ENCODE data around the gene AHDC1. TPM values are rescaled to one million over a fixed set of nuclear protein-coding genes. Genes with fewer than 3 reads are reported as not detected.

Gene AHDC1
- total and polyA plus RNA-seq, 9 of the 15 experiments (the other 6 are each of a cell fraction or from before 2014, with no cell fraction given), result 0.21 to 36.4 (median 4.7) TPM

DNA sequence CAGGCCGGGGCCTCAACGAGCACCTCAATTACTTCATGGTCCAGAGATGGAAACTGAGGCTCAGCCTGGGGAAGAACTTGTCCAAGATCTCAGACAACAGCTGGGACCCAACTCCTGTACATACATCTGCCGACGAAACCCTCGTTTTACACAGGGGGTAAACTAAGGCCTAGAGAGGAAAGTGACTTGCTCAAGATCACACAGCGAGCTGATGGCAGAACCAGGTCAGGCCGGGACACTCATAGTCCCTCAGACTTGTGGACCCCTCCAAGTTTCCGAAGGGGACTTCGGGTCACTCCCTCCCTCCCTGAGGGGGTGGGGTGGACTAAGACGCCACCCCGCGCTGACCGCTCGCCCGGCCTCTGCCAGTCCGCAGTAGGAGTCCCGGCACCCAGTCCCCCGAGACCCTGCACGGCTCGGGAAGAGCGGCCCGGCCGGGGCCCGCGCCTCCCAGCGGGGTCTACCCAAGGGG is 114.4 kb downstream of the AHDC1 start (continued):
- TF ChIP-seq, protein P1, sequence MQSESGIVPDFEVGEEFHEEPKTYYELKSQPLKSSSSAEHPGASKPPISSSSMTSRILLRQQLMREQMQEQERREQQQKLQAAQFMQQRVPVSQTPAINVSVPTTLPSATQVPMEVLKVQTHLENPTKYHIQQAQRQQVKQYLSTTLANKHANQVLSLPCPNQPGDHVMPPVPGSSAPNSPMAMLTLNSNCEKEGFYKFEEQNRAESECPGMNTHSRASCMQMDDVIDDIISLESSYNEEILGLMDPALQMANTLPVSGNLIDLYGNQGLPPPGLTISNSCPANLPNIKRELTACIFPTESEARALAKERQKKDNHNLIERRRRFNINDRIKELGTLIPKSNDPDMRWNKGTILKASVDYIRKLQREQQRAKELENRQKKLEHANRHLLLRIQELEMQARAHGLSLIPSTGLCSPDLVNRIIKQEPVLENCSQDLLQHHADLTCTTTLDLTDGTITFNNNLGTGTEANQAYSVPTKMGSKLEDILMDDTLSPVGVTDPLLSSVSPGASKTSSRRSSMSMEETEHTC (IDR thresholded peaks at IDR 0.05), result no peak
- TF ChIP-seq POLR2G (IDR thresholded peaks at IDR 0.05; ENCODE audit: low read depth, low read length), result no peak
- TF ChIP-seq SP1 (CRISPR knock-in tag; IDR thresholded peaks at IDR 0.05), result no peak
- no peak for TF ChIP-seq FOXK2 (conservative IDR thresholded peaks at IDR 0.05 in 1 of 2, IDR thresholded peaks at IDR 0.05 in 1 of 2; ENCODE audit: low read depth in 2 of 2)
- TF ChIP-seq TRIM24 (IDR thresholded peaks at IDR 0.05), result no peak
- TF ChIP-seq STAG1 (CRISPR knock-in tag; IDR thresholded peaks at IDR 0.05; ENCODE audit: borderline replicate concordance), result no peak; the same call in 1 of the 2 replicates
- TF ChIP-seq RBM15 (IDR thresholded peaks at IDR 0.05; ENCODE audit: insufficient read depth, low read length), result no peak
- TF ChIP-seq ZNF143 (CRISPR knock-in tag; IDR thresholded peaks at IDR 0.05), result no peak
- TF ChIP-seq, protein P2, sequence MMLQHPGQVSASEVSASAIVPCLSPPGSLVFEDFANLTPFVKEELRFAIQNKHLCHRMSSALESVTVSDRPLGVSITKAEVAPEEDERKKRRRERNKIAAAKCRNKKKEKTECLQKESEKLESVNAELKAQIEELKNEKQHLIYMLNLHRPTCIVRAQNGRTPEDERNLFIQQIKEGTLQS (IDR thresholded peaks at IDR 0.05), result no peak
- TF ChIP-seq, protein P2 (CRISPR knock-in tag; conservative IDR thresholded peaks at IDR 0.05), result 0 out of 2 replicates have a peak, but pooled peaks have one; percentile 29
- no peak for TF ChIP-seq ZNF384 (IDR thresholded peaks at IDR 0.05; ENCODE audit: low read depth, low read length)
- no peak for TF ChIP-seq PTRF (tag; IDR thresholded peaks at IDR 0.05)
- no peak for TF ChIP-seq XRCC4 (IDR thresholded peaks at IDR 0.05; ENCODE audit: extremely low read depth, insufficient read depth, insufficient read length)
- TF ChIP-seq, protein P3, sequence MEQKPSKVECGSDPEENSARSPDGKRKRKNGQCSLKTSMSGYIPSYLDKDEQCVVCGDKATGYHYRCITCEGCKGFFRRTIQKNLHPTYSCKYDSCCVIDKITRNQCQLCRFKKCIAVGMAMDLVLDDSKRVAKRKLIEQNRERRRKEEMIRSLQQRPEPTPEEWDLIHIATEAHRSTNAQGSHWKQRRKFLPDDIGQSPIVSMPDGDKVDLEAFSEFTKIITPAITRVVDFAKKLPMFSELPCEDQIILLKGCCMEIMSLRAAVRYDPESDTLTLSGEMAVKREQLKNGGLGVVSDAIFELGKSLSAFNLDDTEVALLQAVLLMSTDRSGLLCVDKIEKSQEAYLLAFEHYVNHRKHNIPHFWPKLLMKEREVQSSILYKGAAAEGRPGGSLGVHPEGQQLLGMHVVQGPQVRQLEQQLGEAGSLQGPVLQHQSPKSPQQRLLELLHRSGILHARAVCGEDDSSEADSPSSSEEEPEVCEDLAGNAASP (IDR thresholded peaks at IDR 0.05), result no peak
- TF ChIP-seq SIN3B (IDR thresholded peaks at IDR 0.05; ENCODE audit: low read depth), result no peak
- no peak for TF ChIP-seq MTA1 (IDR thresholded peaks at IDR 0.05; ENCODE audit: borderline replicate concordance)
- no peak for TF ChIP-seq FOXJ3 (CRISPR knock-in tag; IDR thresholded peaks at IDR 0.05)
- TF ChIP-seq, protein P4, sequence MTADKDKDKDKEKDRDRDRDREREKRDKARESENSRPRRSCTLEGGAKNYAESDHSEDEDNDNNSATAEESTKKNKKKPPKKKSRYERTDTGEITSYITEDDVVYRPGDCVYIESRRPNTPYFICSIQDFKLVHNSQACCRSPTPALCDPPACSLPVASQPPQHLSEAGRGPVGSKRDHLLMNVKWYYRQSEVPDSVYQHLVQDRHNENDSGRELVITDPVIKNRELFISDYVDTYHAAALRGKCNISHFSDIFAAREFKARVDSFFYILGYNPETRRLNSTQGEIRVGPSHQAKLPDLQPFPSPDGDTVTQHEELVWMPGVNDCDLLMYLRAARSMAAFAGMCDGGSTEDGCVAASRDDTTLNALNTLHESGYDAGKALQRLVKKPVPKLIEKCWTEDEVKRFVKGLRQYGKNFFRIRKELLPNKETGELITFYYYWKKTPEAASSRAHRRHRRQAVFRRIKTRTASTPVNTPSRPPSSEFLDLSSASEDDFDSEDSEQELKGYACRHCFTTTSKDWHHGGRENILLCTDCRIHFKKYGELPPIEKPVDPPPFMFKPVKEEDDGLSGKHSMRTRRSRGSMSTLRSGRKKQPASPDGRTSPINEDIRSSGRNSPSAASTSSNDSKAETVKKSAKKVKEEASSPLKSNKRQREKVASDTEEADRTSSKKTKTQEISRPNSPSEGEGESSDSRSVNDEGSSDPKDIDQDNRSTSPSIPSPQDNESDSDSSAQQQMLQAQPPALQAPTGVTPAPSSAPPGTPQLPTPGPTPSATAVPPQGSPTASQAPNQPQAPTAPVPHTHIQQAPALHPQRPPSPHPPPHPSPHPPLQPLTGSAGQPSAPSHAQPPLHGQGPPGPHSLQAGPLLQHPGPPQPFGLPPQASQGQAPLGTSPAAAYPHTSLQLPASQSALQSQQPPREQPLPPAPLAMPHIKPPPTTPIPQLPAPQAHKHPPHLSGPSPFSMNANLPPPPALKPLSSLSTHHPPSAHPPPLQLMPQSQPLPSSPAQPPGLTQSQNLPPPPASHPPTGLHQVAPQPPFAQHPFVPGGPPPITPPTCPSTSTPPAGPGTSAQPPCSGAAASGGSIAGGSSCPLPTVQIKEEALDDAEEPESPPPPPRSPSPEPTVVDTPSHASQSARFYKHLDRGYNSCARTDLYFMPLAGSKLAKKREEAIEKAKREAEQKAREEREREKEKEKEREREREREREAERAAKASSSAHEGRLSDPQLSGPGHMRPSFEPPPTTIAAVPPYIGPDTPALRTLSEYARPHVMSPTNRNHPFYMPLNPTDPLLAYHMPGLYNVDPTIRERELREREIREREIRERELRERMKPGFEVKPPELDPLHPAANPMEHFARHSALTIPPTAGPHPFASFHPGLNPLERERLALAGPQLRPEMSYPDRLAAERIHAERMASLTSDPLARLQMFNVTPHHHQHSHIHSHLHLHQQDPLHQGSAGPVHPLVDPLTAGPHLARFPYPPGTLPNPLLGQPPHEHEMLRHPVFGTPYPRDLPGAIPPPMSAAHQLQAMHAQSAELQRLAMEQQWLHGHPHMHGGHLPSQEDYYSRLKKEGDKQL (CRISPR knock-in tag; IDR thresholded peaks at IDR 0.05; ENCODE audit: borderline replicate concordance), result no peak
- no peak for TF ChIP-seq MEF2A (IDR thresholded peaks at IDR 0.05; ENCODE audit: control insufficient read depth, low read depth, low read length)
- no peak for TF ChIP-seq NUFIP1 (IDR thresholded peaks at IDR 0.05; ENCODE audit: partially characterized antibody)
- TF ChIP-seq EWSR1 (IDR thresholded peaks at IDR 0.05; ENCODE audit: borderline replicate concordance, low read depth, partially characterized antibody), result no peak

Data from K562 (cell line).